ENCODE data around the gene NUP188.
A peak's percentile ranks its signal among the peaks of the same experiment; 100 is the strongest.
"Not testable (repeated sequence)": the region's sequence is repeated elsewhere in the genome, so short reads cannot be mapped to it uniquely, and the experiment has no call there.

The NUP188 gene

GRCh38 chr9:128917151-128917849, 30.2 kb upstream of the NUP188 start:
- no peak for DNase-seq

GRCh38 chr9:128918921-128919320, 28.6 kb upstream of the NUP188 start:
- DNase-seq, result no peak

- no peak for DNase-seq
Observed at GRCh38 chr9:128919402-128920089, 28.0 kb upstream of the NUP188 start.

- no peak for DNase-seq
Observed at GRCh38 chr9:128920381-128921058, 27.0 kb upstream of the NUP188 start, which contains the start of gene PHYHD1. Gene PHYHD1, plus strand, starts transcription at chr9:128920982. Its CDS starts 1,342 bp downstream, at chr9:128922324.

GRCh38 chr9:128921881-128922763, 25.4 kb upstream of the NUP188 start:
- DNase-seq, result no peak

- DNase-seq, result no peak
Observed at GRCh38 chr9:128923493-128923883, 24.0 kb upstream of the NUP188 start.

- DNase-seq, result peak; percentile 27
Observed at GRCh38 chr9:128927731-128928411, 19.6 kb upstream of the NUP188 start.

GRCh38 chr9:128928624-128929023, 18.9 kb upstream of the NUP188 start:
- no peak for DNase-seq

GRCh38 chr9:128929560-128929959, 17.9 kb upstream of the NUP188 start:
- no peak for DNase-seq

- DNase-seq, result no peak
Observed at GRCh38 chr9:128933731-128934130, 13.8 kb upstream of the NUP188 start.

- no peak for DNase-seq
Observed at GRCh38 chr9:128936171-128936865, 11.2 kb upstream of the NUP188 start.

- DNase-seq, result no peak
Observed at GRCh38 chr9:128937310-128938165, 10.0 kb upstream of the NUP188 start.

GRCh38 chr9:128940271-128940921, 7.1 kb upstream of the NUP188 start:
- DNase-seq, result no peak

- no peak for DNase-seq
Observed at GRCh38 chr9:128940946-128941755, 6.3 kb upstream of the NUP188 start.

- DNase-seq, result no peak
Observed at GRCh38 chr9:128943832-128944620, 3.5 kb upstream of the NUP188 start.

- not testable (repeated sequence) for DNase-seq
Observed at GRCh38 chr9:128944966-128945365, 2.5 kb upstream of the NUP188 start.

GRCh38 chr9:128945798-128946501, 1.5 kb upstream of the NUP188 start:
- DNase-seq, result no peak
